H1 (cell line): ENCODE results near the gene GNG11. TPM values are rescaled to one million over a fixed set of nuclear protein-coding genes. Genes with fewer than 3 reads are reported as not detected.

Experiments
- POU5F1 ChIP-seq: IDR thresholded peaks from 2 replicates; pipeline ENCODE4 v1.6.1; 2011; ENCODE audit warnings: low read depth, mild to moderate bottlenecking, low read length, moderate library complexity
- polyA plus RNA-seq, 7 experiments: library from polyadenylated mRNA; depleted of rRNA in 3 of 7; stranded (reverse) in 5 of 7; unstranded in 2 of 7; fragments of >200 nt in 5 of 7; fragments of 200-250 nt in 2 of 7; gene quantifications; 1 replicate in 5 of 7; 2 replicates in 1 of 7; 4 replicates in 1 of 7; pipeline versions ENCODE4 v1.2.1 to v1.2.3, GENCODE V29; 2011 to 2013; ENCODE audit warnings: missing spikeins in 2 of 7, mixed read lengths in 2 of 7
- total RNA-seq: library from RNA; stranded (reverse); fragmentation: NEBNext Ultra II Directional; extraction: Animal tissue kit (Norgen Biotek cat#: 25700); gene quantifications from 2 replicates; pipeline ENCODE4 v1.2.1, GENCODE V29; 2021

Gene GNG11
- total and polyA plus RNA-seq, 2 of the 8 experiments (the other 6 are each of a cell fraction or from before 2014, with no cell fraction given): 0.38 to 1.3 TPM

DNA sequence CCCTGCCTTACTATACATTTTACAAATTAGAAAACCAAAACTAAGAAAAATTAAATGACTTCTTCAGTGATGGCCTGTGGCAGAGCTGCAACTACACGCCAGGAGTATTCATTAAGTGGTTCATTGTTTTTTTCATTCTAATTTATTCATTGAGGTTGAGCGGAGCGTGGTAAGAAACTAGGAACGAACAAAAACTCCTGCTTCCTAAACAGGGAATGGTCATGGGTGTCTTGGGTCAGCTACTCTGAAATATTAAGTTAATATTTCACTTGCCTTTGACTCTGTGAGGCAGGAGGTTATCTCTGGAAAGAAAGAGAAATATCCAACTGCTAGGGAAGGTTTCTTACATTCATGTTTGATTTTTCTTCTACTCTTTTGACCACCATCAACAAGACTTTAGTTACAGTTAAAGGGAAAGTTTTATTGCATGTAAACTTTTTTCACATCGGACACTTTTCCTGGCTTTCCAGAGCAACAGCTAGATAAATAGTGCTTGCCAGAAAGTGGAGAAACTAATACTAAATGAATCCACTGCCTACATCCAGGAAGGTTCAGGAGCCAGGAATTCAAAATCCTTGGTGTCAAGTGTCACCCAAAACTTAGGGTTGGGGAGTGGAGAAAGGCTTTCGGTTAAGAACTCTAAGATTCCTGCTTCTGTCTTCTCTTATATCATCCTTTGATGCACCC, 896 bp upstream of the GNG11 start (continued):
- no peak for TF ChIP-seq POU5F1
- TF ChIP-seq, all 59 proteins: peak for 0
